Prostate gland (tissue), 2 donors: Measurements from ENCODE around the gene ITSN1. TPM values are rescaled to one million over a fixed set of nuclear protein-coding genes. Genes with fewer than 3 reads are reported as not detected.
"Not testable (repeated sequence)": the region's sequence is repeated elsewhere in the genome, so short reads cannot be mapped to it uniquely, and the experiment has no call there.

ENCODE experiments used
- DNase-seq: peaks from one replicate; pipeline ENCODE4 v3.0.0-alpha.2; 2019; ENCODE audit warnings: low spot score
- H3K27ac ChIP-seq, 2 donors: fragments of 200-600 bp; sonication (generic); 2 replicates each; pipeline ENCODE4 v1.5.1; 2017 to 2019
- H3K27me3 ChIP-seq: fragments of 200-600 bp; sonication (generic); replicated peaks from 2 replicates; pipeline ENCODE4 v1.5.1; 2019; ENCODE audit not compliant: insufficient read depth
- H3K36me3 ChIP-seq, 2 donors: fragments of 200-600 bp; sonication (generic); 1 replicate in 1 of 2; 2 replicates in 1 of 2; pipeline versions ENCODE4 v1.5.1 to v1.8.1; 2017 to 2019
- H3K4me1 ChIP-seq: fragments of 200-600 bp; sonication (generic); replicated peaks from 2 replicates; pipeline ENCODE4 v1.5.1; 2019
- H3K4me3 ChIP-seq, 2 donors: fragments of 200-600 bp; sonication (generic); 2 replicates each; pipeline ENCODE4 v1.5.1; 2017 to 2019
- H3K9me3 ChIP-seq: fragments of 200-600 bp; sonication (generic); 2 replicates; pipeline ENCODE4 v1.5.1; 2017
- POLR2A ChIP-seq: fragments of 450-650 bp; IDR thresholded peaks from one replicate; pipeline ENCODE4 v1.6.1; 2016; ENCODE audit warnings: antibody characterized with exemption, mild to moderate bottlenecking
- POLR2AphosphoS5 ChIP-seq: sonication (generic); formaldehyde crosslinking; IDR thresholded peaks from one replicate; pipeline ENCODE4 v1.6.1; 2017; ENCODE audit warnings: antibody characterized with exemption
- WGBS: methylation state at CpG from one replicate; pipeline ENCODE4 v1.1.5; 2018; 5-methylcytosine and 5-hydroxymethylcytosine counted together
- intact Hi-C: fragments of 100-400 bp; cut with DNase I; formaldehyde crosslinking; loops from one replicate; pipeline ENCODE4 v1.14.2; 2022
- total RNA-seq, 2 donors: library from RNA; depleted of rRNA; stranded (reverse); fragments of >200 nt; gene quantifications; one replicate each; pipeline ENCODE4 v1.1.0, GENCODE V29; 2016
- TF ChIP-seq, protein P1 (sequence below), 4 experiments: fragments of 200-600 bp in 2 of 4; fragments of 450-650 bp in 2 of 4; sonication (generic) in 2 of 4; IDR thresholded peaks; 1 replicate in 3 of 4; 2 replicates in 1 of 4; pipeline ENCODE4 v1.5.1; 2016 to 2019; ENCODE audit warnings: antibody characterized with exemption in 4 of 4, mild to moderate bottlenecking in 2 of 4, moderate library complexity in 2 of 4

ITSN1 gene
- total RNA-seq, 2 donors from 2014 or later: 14.8 to 44.9 TPM

DNA sequence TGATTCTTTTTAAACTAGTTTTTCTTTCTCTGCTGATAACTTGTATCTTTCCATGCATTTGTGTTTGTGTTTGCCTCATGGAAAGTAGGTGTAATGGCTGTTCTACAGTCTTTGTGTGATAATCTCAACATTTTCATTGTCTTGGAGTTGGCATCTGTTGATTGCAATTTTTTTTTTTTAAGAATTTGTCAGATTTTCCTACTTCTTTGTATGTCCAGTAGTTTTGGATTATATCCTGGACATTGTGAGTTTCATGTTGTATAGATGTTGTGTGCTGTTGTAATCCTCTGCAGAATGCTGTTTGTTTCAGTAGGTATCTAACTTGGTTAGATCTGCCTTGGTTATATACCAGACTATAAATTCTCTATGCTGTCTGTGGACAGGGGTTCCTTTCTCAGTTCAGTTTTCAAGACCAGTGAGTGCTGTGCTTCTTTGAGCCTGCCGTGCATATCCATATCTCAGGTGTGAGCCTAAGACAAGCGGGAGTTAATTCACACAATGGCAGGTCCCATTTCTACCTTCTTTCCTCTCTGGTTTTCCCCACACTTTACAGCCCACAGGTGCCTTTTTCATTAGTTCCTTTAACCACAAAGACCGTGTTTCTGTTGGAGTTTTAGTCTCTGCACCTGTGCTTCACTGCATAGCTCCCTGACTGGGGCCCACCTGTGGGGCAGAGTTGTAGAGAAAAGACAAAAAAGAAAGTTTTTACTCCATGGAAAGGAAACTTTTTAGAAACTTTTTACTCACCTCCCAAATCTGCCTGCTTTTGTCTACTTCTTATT, 69.9 kb downstream of the ITSN1 start:
- no peak overlapping the region for H3K4me3 ChIP-seq
- H3K27ac ChIP-seq: no peak overlapping the region
- H3K9me3 ChIP-seq: no peaks in the 10 kb centered on the region
- H3K27me3 ChIP-seq: no peaks in the 10 kb centered on the region
- H3K36me3 ChIP-seq: no peaks in the 10 kb centered on the region
- TF ChIP-seq POLR2A (no peak), POLR2AphosphoS5 (no peak)
- TF ChIP-seq, protein P1, sequence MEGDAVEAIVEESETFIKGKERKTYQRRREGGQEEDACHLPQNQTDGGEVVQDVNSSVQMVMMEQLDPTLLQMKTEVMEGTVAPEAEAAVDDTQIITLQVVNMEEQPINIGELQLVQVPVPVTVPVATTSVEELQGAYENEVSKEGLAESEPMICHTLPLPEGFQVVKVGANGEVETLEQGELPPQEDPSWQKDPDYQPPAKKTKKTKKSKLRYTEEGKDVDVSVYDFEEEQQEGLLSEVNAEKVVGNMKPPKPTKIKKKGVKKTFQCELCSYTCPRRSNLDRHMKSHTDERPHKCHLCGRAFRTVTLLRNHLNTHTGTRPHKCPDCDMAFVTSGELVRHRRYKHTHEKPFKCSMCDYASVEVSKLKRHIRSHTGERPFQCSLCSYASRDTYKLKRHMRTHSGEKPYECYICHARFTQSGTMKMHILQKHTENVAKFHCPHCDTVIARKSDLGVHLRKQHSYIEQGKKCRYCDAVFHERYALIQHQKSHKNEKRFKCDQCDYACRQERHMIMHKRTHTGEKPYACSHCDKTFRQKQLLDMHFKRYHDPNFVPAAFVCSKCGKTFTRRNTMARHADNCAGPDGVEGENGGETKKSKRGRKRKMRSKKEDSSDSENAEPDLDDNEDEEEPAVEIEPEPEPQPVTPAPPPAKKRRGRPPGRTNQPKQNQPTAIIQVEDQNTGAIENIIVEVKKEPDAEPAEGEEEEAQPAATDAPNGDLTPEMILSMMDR (IDR thresholded peaks at IDR 0.05): no peak
- intact Hi-C loops: no loop called here
- WGBS: 78% methylated on average over 3 of the region's 3 CpGs
- no peaks in the 10 kb centered on the region for H3K4me1 ChIP-seq
- no peak for DNase-seq

DNA sequence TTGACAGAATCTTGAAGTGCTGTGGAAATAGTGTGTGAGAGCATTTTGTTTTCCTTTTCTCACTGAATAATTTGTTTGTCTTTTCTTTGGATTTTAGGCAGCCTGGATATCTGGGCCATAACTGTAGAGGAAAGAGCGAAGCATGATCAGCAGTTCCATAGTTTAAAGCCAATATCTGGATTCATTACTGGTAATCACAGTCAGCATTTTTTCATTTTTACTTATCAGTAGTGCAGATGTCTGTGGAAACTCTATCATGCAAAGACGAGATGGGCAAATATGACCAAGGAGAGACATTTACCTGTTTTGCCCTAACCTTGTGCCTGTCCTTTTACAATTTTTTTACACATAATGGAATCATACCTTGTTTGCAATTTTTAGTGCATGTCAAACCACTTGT, 78.8 kb downstream of the ITSN1 start:
- H3K9me3 ChIP-seq: no peaks in the 10 kb centered on the region
- TF ChIP-seq POLR2A (no peak), POLR2AphosphoS5 (no peak)
- TF ChIP-seq, protein P1 (IDR thresholded peaks at IDR 0.05): no peak
- H3K36me3 ChIP-seq: no peaks in the 10 kb centered on the region
- WGBS: 92% methylated on average over 2 of the region's 2 CpGs
- no peak overlapping the region for H3K4me3 ChIP-seq
- no peaks in the 10 kb centered on the region for H3K4me1 ChIP-seq
- intact Hi-C loops: no loop called here
- no peak for DNase-seq
- H3K27me3 ChIP-seq: no peaks in the 10 kb centered on the region
- no peak overlapping the region for H3K27ac ChIP-seq

DNA sequence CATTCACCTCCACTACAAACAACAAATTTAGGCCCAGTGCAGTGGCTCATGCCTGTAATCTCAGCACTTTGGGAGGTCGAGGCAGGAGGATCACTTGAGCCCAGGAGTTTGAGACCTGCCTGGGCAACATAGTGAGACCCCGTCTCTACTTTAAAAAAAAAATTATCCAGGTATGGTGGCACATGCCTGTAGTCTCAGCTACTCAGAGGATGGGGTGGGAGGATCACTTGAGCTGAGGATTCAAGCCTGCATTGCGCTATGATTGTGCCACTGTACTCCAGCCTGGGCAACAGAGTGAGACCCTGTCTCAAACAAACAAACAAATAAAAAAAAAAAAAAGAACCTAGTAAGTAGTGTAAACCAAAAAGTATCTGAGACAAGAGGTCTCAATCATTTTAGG, 86.8 kb downstream of the ITSN1 start:
- H3K27me3 ChIP-seq, H3K4me1 ChIP-seq, H3K36me3 ChIP-seq, intact Hi-C loops, H3K9me3 ChIP-seq, DNase-seq, H3K27ac ChIP-seq, H3K4me3 ChIP-seq: not testable (repeated sequence)
- WGBS: 98% methylated on average over 3 of the region's 3 CpGs

DNA sequence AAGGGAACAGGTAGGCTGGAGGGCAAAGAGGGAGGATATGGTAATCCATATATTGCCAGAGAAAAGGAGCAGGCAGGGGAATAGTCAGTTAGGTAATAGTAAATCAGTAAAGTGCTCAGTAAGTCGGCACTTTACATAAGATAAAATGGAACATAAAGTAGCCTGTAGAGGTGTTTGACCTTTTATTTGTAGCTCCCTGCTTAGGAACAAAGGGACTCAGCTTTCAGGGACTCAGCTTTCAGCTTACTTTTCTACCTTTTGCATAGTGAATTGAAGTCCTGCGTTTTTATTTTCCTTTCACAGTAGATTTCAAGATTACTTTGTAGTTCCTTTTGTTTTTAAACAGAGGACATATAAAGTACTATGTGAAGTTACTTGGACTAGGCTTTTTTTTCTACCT, 87.3 kb downstream of the ITSN1 start:
- no peak for DNase-seq

DNA sequence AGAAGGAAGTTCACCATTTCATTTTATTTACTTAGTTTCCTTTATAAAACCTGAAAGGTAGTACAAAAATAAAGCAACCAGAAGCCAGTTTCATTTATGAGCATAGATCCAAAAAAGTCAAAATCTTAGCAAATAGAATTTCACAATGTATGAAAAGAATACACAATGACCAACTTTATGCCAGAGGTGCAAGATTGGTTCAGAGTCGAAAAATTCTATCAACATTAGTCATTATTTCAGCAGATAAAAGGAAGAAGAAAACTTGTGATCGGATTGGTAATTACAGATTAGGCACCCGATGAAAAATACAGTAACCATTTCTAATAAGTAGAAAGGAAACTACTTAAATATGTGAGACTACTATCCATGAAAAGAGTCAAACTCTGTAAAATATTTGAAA, 89.1 kb downstream of the ITSN1 start:
- Histone ChIP-seq H3K27ac (no peak overlapping the region), H3K27me3 (no peaks in the 10 kb centered on the region), H3K4me3 (no peak overlapping the region), H3K9me3 (no peaks in the 10 kb centered on the region), H3K4me1 (no peaks in the 10 kb centered on the region), H3K36me3 (no peaks in the 10 kb centered on the region)
- 71% methylated on average over 3 of the region's 3 CpGs for WGBS
- intact Hi-C loops: no loop called here
- DNase-seq: no peak
- TF ChIP-seq POLR2AphosphoS5 (no peak), POLR2A (no peak)
- TF ChIP-seq, protein P1 (IDR thresholded peaks at IDR 0.05): no peak

More for the DNA sequence above, 87.3 kb downstream of the ITSN1 start:
- intact Hi-C loops: no loop called here
- Histone ChIP-seq H3K27me3 (no peaks in the 10 kb centered on the region), H3K9me3 (no peaks in the 10 kb centered on the region), H3K4me3 (no peak overlapping the region), H3K4me1 (no peaks in the 10 kb centered on the region), H3K36me3 (no peaks in the 10 kb centered on the region), H3K27ac (no peak overlapping the region)
- TF ChIP-seq, protein P1 (IDR thresholded peaks at IDR 0.05): no peak
- TF ChIP-seq POLR2AphosphoS5: no peak
- TF ChIP-seq POLR2A: no peak
- WGBS: 47% methylated on average over 2 of the region's 2 CpGs
